GM21619 (cell line): ENCODE measurements around the gene TCOF1.
A peak's percentile ranks its signal among the peaks of the same experiment; 100 is the strongest.

Experiments used
- ATAC-seq: cut with Tn5 transposase; IDR thresholded peaks from one replicate; pipeline ENCODE4 v1.9.1; 2021; ENCODE audit not compliant: unreplicated experiment

TCOF1 gene

DNA sequence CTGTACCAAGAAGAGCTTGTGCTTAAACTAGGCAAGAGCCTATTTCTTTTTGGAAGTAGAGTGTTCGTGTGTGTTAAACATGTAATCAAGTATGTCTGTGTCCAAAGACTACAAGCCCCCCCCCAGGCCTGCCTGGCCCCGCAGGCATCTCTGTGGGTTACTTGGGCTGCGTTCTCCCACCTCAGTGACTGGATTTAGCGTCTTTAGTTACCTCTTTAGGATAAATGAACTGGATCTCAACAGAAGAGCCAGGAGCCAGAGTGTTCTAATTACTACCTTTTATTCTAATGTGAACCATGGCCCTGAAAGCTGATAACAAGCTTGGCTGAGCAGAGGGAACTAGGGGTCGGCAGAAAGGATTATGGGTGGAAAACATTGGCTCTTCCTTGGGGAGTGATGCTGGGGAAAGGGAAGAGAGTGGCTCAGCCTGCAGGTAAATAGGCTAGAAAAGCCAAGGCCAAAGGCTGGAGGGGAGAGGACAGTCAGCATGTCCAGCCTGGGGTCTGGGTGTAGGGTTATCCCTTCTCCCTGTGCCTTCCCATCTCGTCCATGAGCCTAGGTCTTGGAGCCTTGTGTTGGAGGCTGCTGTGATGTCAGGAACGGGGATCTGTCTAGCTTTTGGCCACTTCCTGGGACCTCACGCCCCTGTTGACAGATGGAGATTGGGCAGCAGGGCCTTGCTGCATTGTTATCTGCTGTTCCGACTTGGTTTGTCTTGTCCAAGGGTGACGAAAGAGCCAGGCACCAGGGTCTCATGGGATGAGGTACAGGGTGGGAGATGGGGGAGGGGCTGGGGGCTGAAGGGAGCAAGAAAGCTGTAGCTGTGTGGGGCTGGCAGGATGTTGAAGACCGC lies 44.1 kb downstream of the TCOF1 start:
- no peak for ATAC-seq

DNA sequence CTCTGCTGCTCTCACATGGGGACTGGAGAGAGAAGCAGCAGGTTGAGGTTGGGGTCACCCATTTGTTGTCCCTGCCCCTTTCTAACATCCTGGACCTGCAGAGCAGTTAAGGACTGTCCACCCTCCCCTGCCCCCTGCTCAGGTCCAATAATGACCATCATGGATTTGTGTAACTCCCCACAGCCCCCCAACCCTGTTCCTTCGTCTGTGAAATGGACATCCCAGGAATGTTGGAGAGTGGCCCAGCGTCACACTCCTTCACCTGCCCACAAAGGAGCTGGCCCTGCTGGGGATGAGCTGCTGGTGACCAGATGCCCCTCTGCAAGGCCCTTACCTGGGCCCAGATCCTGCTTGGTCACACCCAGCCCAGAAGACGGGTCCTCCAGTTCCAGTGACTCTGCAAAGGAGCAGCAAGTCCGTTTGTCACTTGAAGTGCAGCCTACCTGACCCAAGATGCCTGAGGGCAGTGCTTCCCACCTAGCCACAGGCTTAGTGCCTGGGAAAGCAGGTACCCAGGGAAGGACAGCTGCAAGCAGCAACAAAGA lies 44.8 kb downstream of the TCOF1 start:
- no peak for ATAC-seq

DNA sequence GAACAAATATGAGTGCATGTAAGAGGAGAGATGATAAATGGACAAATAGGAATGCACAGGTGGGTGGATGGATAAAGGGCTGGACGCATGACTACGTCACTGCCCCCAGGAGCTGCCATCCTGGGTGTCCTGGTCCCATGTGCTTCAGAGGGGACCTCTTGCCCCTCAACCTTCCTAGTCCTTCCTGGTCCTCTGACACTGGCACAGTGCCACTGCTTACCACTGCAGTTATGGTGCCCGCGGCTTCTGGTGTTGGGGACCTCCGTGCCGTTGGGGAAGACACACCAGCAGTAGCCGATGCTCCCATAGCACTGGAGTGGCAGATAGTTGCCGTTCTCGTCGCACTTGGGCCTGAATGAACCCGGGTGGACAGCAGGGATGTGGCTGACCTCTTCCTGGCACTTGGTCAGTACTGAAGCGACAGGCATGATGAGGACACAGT lies 45.4 kb downstream of the TCOF1 start:
- no peak for ATAC-seq

DNA sequence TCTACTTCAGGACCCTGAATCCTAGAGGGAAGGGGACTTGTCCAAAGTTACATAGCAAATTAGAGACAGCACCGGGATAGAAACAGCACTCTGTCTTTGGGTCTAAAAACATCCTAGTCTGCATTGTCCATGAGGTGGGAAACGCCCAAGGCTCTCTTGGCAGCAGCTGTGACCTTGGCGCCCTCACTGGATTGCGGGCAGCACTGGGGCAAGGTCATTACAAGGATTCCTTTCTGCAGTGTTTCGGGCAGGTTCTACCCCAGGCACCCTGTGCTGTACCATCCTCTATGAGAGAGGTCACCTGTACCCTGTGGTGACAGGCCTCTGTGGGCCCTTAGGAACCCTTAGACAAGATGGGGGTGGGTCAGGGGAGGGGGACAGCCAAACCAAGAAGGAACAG lies 46.6 kb downstream of the TCOF1 start:
- no peak for ATAC-seq

DNA sequence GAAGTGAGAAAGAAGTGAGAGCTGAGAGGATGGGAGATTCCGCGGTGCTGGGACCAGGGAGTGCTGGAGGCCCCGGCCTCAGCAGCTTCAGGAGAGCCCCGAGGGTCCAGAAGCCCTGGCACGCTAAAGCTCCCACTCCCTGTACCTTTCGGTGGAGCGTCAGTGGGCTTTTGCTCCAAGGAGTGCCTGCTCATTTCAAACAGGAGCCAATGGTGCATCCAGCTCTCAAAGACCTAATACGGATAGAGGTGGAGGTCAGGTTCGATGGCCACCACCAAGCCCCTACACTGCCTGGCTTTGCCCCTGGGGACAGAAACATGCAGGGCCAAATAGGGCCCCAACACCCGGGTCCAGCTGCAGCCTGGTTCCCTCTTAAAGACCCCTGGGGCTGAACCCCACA lies 47.0 kb downstream of the TCOF1 start:
- no peak for ATAC-seq

GRCh38 chr5:150404941-150405816 lies 47.7 kb downstream of the TCOF1 start:
- ATAC-seq: no peak

DNA sequence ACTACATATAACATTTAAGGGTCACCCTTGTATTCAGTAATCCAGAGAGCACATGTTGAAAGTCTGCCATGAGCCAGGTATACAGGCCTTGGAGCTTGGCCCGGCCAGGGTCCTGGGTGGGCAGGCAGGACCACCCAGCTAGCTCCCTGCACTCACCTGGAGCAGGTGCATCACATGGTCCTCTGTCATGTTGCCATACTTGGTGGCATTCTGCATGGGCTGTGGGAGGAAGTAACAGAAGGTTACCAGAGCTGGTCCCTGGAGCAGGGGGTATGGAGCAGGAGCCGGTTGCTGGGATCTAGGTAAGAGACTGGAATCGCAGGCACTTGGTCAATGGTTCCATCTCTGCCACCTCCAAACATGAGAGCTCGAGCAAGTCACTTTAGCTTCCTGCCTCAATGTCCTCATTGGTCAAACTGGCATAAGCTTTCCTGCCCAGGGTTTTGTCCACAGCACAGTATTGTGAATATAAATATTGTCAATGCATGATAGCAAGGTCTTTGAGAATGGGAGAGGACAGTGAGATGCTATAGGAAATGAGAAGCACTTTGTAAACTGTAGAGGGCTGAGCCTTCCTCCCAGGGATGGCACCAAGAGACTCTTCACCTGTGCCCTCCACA lies 48.7 kb downstream of the TCOF1 start:
- no peak for ATAC-seq

DNA sequence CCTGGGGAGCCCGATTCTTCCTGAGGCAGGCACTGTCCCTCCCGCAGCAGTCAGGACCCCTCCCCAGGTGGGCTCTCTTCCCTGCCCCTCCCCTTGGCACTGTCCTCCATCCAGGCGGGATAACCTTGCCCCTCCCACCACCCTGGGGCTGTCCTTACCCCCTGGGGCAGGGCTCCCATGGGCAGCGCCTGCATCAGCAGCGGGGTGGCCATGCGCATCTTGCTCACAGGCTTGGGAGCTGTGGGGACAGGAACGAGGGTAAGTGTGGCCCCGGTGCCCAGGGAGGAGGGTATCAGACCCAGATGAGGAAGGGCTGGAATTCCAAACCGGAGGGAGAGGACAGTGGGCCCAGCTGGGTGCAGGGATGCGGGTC lies 49.2 kb downstream of the TCOF1 start:
- ATAC-seq: no peak

DNA sequence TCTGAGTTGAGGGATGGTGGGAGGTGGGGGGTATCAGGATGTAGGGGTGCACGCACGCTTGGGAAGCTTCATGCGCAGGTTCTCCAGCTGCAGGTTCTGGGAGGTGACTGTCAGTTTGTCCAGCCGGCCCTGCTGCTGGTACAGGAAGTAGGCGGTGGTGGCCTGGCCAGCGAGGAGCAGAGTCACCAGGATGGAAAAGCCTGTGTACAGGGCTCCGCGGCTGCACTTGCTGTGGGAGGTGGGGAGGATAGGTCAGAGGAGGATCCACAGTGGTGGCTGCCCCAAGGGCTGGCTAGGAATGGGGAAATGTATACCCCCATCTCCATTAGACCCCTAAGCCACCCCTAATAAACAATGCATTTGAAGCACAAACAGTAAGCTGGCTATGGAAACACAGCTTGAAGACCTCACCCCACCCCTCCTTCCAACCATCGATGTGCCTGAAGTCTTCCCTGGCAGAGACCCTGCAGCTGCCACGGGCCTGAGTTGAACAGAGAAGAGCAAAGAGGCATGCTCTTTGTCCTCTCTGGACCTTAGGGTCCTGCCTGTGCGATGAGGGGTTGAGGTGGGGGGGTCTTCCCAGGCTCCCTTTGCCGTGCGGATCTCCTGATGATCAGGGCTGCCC lies 49.7 kb downstream of the TCOF1 start:
- ATAC-seq: no peak

GRCh38 chr5:150408231-150408943 lies 50.9 kb downstream of the TCOF1 start:
- no peak for ATAC-seq

- ATAC-seq: peak; percentile 30
Measured at GRCh38 chr5:150409638-150410523, 52.4 kb downstream of the TCOF1 start.

GRCh38 chr5:150410524-150411244 lies 53.2 kb downstream of the TCOF1 start:
- no peak for ATAC-seq

GRCh38 chr5:150411245-150411979 lies 53.9 kb downstream of the TCOF1 start:
- ATAC-seq: peak; percentile 19

- ATAC-seq: peak; percentile 72
Measured at GRCh38 chr5:150412319-150413175, 55.0 kb downstream of the TCOF1 start, which contains the start of gene CD74. Gene CD74, minus strand, starts transcription at chr5:150412910. Its CDS starts 161 bp downstream, at chr5:150412749.

- no peak for ATAC-seq
Measured at GRCh38 chr5:150413176-150413901, 55.8 kb downstream of the TCOF1 start.
